Left ventricle myocardium inferior (tissue), 1 donor: ENCODE data around the gene GMNN. TPM values are rescaled to one million over a fixed set of nuclear protein-coding genes. Genes with fewer than 3 reads are reported as not detected.

Experiments used
- DNase-seq: peaks from one replicate; pipeline ENCODE4 v3.0.0-alpha.2; 2020
- H3K27ac ChIP-seq: fragments of 200-600 bp; replicated peaks from 2 replicates; pipeline ENCODE4 v1.8.0; 2021
- H3K27me3 ChIP-seq: fragments of 200-600 bp; 2 replicates; pipeline ENCODE4 v1.8.0; 2021; ENCODE audit warnings: low read depth
- H3K36me3 ChIP-seq: fragments of 200-600 bp; 2 replicates; pipeline ENCODE4 v1.8.0; 2021
- H3K4me1 ChIP-seq: fragments of 200-600 bp; 2 replicates; pipeline ENCODE4 v1.8.0; 2021
- H3K4me3 ChIP-seq: fragments of 200-600 bp; 2 replicates; pipeline ENCODE4 v1.8.0; 2021; ENCODE audit warnings: mild to moderate bottlenecking, moderate library complexity
- H3K9me3 ChIP-seq: fragments of 200-600 bp; replicated peaks from 2 replicates; pipeline ENCODE4 v1.8.0; 2021
- CTCF ChIP-seq: fragments of 200-600 bp; IDR thresholded peaks from 2 replicates; pipeline ENCODE4 v1.8.0; 2021; ENCODE audit warnings: antibody characterized with exemption, mild to moderate bottlenecking, borderline replicate concordance
- intact Hi-C: fragments of 100-400 bp; cut with micrococcal nuclease; formaldehyde crosslinking; loops from one replicate; pipeline ENCODE4 v1.11.0; 2022
- total RNA-seq: library from RNA; stranded (reverse); fragmentation: NEBNext Ultra II Directional; extraction: Animal tissue kit (Norgen Biotek cat#: 25700); gene quantifications from one replicate; pipeline ENCODE4 v1.2.1, GENCODE V29; 2021
- donor health status: DM: no; HTN: yes; CAD: no; lungs with severe emphysema.

The GMNN gene
- total RNA-seq, 1 donor from 2014 or later: 8.1 TPM

DNA sequence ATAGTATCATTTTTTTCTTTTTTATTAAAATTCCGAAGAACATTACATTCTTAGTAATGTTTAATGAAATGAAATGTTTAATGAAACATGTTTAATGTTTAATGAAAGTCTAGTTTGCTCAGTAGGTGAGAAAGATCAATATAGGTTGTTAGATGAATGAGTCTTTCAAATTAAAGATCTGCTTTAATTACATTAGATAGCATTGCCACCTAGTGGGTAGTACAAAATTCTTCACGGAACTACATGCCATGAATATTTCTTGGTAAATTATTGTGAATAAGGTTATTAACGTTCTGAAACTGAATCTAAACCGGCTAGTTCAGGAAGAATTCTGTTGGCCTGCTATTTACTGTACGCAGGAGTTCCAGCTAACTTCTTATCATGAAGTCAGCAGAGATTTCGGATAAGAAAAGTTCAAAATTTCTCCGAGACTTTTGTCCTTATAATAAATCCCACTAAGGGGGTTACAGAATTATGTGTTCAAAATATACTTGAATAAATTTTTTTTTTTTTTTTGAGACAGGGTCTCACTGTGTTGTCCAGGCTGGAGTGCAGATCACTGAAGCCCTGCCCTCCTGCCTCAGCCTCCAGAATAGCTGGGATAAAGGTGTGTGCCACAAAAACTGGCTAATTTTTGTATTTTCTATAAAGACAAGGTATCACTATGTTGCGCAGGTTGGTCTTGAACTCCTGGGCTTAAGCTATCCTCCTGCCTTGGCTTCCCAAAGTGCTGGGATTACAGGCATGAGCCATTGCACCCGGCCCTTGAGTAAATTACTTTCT lies 7.9 kb upstream of the GMNN start:
- DNase-seq: no peak
- Histone ChIP-seq H3K27me3 (no peaks in the 10 kb centered on the region), H3K9me3 (no peaks in the 10 kb centered on the region), H3K27ac (no peak overlapping the region), H3K36me3 (no peaks in the 10 kb centered on the region), H3K4me3 (no peak overlapping the region), H3K4me1 (no peaks in the 10 kb centered on the region)
- intact Hi-C loops: loop anchor here (5.0 kb wide), 1 partner anchor 190 kb away; no protein-coding TSS in a partner anchor
- peak; percentile 55 for TF ChIP-seq CTCF

DNA sequence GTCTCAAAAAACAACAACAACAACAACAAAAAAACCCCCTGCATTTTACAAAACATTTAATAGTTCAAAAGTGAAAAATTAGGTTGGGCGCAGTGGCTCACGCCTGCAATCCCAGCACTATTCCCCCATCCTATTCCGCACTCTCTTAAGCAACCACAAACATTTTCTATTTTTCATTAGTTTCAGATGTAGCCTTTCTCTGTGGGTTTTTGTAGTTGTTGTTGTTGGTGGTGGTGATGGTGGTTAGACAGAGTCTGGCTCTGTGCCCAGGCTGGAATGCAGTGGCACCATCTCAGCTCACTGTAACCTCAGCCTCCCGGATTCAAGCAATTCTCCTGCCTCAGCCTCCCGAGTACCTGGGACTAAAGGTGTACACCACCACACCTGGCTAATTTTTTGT lies 6.4 kb upstream of the GMNN start:
- intact Hi-C loops: loop anchor here (5.0 kb wide), 1 partner anchor 191 kb away; no protein-coding TSS in a partner anchor
- DNase-seq: no peak
- Histone ChIP-seq H3K4me1 (no peaks in the 10 kb centered on the region), H3K27me3 (no peaks in the 10 kb centered on the region), H3K9me3 (no peaks in the 10 kb centered on the region), H3K27ac (no peak overlapping the region), H3K36me3 (no peaks in the 10 kb centered on the region), H3K4me3 (no peak overlapping the region)
- TF ChIP-seq CTCF: no peak

GRCh38 chr6:24775520-24776058 lies 852 bp downstream of the GMNN start:
- H3K36me3 ChIP-seq: no peaks in the 10 kb centered on the region
- peaks cover 35% of the 10 kb centered on the region for H3K4me1 ChIP-seq
- intact Hi-C loops: no loop called here
- no peaks in the 10 kb centered on the region for H3K27me3 ChIP-seq
- H3K4me3 ChIP-seq: peak overlapping the region; percentile 88
- no peak for DNase-seq
- no peak for TF ChIP-seq CTCF
- no peaks in the 10 kb centered on the region for H3K9me3 ChIP-seq
- H3K27ac ChIP-seq: peak overlapping the region; percentile 95

- H3K36me3 ChIP-seq: peaks cover 11% of the 10 kb centered on the region
- intact Hi-C loops: no loop called here
- no peak overlapping the region for H3K27ac ChIP-seq
- no peak for TF ChIP-seq CTCF
- no peak for DNase-seq
- no peaks in the 10 kb centered on the region for H3K27me3 ChIP-seq
- H3K9me3 ChIP-seq: no peaks in the 10 kb centered on the region
- H3K4me3 ChIP-seq: no peak overlapping the region
- peaks cover 35% of the 10 kb centered on the region for H3K4me1 ChIP-seq
Measured at GRCh38 chr6:24777227-24777626, 2.5 kb downstream of the GMNN start.

DNA sequence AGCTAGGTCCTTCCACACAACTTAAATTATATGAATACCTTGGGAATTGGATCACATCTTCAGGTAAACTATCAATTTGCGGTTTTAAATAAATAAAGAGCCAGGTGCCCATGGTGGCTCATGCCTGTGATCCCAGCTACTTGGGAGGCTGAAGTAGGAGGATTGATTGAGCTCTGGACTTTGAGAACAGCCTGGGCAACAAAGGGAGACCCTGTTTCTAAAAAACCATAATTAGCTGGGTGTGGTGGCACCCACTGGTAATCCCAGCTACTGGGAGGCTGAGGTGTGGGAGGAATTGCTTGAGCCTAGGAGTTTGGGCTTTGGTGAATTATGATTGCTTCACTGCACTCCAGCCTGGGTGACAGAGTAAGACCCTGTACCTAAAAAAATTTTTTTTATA lies 3.4 kb downstream of the GMNN start:
- Histone ChIP-seq H3K27ac (no peak overlapping the region), H3K27me3 (no peaks in the 10 kb centered on the region), H3K4me1 (peaks cover 35% of the 10 kb centered on the region), H3K36me3 (peaks cover 16% of the 10 kb centered on the region), H3K9me3 (no peaks in the 10 kb centered on the region), H3K4me3 (no peak overlapping the region)
- no peak for DNase-seq
- intact Hi-C loops: no loop called here
- TF ChIP-seq CTCF: no peak
